Fibroblast of the aortic adventitia (primary cell): ENCODE results near the gene DDX31. TPM values are rescaled to one million over a fixed set of nuclear protein-coding genes. Genes with fewer than 3 reads are reported as not detected.

Experiments
- DNase-seq: peaks from one replicate; pipeline ENCODE4 v3.0.0-alpha.2; 2010; ENCODE audit warnings: low read depth
- H3K4me3 ChIP-seq: 2 replicates; pipeline ENCODE4 v1.5.1; 2011; ENCODE audit warnings: low read depth, mild to moderate bottlenecking, control low read depth, low read length, moderate library complexity
- total RNA-seq: library from RNA; depleted of rRNA; stranded (reverse); fragments of >200 nt; gene quantifications from 2 replicates; pipeline ENCODE4 v1.2.3, GENCODE V29; 2012; ENCODE audit warnings: low replicate concordance
- TF ChIP-seq, protein P1 (sequence below): IDR thresholded peaks from 2 replicates; pipeline ENCODE4 v1.5.1; 2011; ENCODE audit warnings: mild to moderate bottlenecking, low read length, control low read depth, inconsistent platforms; ENCODE audit not compliant: insufficient read depth

Gene DDX31
- total RNA-seq, 1 donor = 13.5 TPM

DNA sequence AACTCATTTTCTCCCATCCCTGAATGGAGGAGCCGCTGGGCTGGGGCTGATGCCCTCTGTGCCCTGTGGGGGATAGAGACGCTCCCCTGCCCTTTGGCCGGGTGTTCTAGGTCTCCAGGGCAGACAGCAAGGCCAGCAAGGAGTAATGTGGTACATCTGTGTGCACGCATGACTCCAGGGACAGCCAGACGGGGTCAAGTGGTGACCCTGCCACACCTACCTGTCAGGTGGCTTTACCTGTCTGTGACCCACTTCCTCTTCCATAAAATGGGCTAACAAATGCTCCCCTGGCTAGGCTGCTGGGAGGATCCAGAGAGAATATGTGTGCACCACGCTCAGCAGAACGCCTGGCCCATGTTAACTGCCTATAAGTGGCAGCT is 122.7 kb downstream of the DDX31 start:
- DNase-seq = no peak
- no peak overlapping the region for H3K4me3 ChIP-seq
- TF ChIP-seq, protein P1, sequence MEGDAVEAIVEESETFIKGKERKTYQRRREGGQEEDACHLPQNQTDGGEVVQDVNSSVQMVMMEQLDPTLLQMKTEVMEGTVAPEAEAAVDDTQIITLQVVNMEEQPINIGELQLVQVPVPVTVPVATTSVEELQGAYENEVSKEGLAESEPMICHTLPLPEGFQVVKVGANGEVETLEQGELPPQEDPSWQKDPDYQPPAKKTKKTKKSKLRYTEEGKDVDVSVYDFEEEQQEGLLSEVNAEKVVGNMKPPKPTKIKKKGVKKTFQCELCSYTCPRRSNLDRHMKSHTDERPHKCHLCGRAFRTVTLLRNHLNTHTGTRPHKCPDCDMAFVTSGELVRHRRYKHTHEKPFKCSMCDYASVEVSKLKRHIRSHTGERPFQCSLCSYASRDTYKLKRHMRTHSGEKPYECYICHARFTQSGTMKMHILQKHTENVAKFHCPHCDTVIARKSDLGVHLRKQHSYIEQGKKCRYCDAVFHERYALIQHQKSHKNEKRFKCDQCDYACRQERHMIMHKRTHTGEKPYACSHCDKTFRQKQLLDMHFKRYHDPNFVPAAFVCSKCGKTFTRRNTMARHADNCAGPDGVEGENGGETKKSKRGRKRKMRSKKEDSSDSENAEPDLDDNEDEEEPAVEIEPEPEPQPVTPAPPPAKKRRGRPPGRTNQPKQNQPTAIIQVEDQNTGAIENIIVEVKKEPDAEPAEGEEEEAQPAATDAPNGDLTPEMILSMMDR = no peak

- H3K4me3 ChIP-seq = no peak overlapping the region
- TF ChIP-seq, protein P1 = peak; percentile 25
- DNase-seq = peak; percentile 10
Measured at GRCh38 chr9:132546148-132547051, 123.4 kb downstream of the DDX31 start.

GRCh38 chr9:132545578-132545977 is 124.2 kb downstream of the DDX31 start:
- DNase-seq = no peak
- H3K4me3 ChIP-seq = no peak overlapping the region
- TF ChIP-seq, protein P1 = no peak

GRCh38 chr9:132543960-132544359 is 125.8 kb downstream of the DDX31 start:
- TF ChIP-seq, protein P1 = no peak
- no peak for DNase-seq
- H3K4me3 ChIP-seq = no peak overlapping the region

- DNase-seq = no peak
- no peak overlapping the region for H3K4me3 ChIP-seq
- TF ChIP-seq, protein P1 = no peak
Measured at GRCh38 chr9:132543251-132543650, 126.5 kb downstream of the DDX31 start.

Other genes with a start within 250 kb of the DDX31 start
- gene BARHL1, start 87.4 kb downstream of the DDX31 start, total RNA-seq = not detected in 2 replicates
- gene GTF3C4, start 481 bp upstream of the DDX31 start, total RNA-seq = 16.4 and 19.8 TPM in 2 replicates
- gene AK8, start 208.3 kb upstream of the DDX31 start, total RNA-seq = 0.18 TPM in 1 of 2 replicates, not detected in the other
- gene SPACA9, start 208.9 kb upstream of the DDX31 start, total RNA-seq = 0.74 and 2.7 TPM in 2 replicates